NAMALWA (cell line): ENCODE results near the gene PPA2.
"Not testable (repeated sequence)": the region's sequence is repeated elsewhere in the genome, so short reads cannot be mapped to it uniquely, and the experiment has no call there.

ENCODE experiments used
- DNase-seq: peaks from one replicate; pipeline ENCODE4 v3.0.0-alpha.2; 2015; ENCODE audit warnings: low spot score

Gene PPA2

DNA sequence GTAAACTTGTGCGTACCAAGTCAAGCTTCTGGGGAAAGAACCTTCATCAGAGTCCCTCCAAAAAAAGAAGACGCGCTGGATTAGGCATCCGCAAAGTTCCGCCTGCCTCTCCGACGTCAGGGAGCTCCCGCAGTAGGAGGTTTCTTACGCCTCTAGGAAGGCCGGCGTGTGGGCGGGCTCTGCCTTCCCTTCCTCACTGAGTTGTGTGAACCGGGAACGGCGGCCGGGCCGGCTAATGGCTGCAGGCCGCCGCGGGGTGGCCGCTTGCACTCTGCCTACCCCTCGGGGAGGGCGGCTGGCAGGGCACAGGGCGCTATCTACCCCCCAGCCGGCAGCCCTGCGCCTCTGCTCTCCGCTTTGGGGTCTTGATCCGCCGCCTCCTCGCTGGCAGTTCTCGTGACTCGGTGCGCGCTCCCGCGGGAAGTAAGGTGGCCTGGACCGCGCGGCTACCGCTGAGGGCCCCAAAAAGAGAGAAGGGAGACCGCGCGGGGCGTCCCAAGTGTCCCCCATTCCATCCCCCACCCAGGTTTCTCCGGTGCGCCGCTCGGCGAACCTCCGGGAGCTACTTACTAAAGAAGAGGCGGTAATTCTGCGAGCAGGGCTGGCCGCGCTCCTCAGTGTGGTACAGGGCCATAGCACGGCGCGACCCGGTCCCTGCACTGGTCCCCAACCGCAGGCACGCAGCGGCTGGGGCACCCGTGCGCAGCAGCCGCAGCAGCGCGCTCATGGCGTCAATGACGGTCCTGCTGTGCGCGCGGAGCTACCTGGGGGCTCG is at the start of gene PPA2:
Gene PPA2 (minus strand): TSS at position 739 of the 775 bp plus-strand sequence. CDS start 12 bp downstream, at position 727.
- DNase-seq: peak; percentile 91

DNA sequence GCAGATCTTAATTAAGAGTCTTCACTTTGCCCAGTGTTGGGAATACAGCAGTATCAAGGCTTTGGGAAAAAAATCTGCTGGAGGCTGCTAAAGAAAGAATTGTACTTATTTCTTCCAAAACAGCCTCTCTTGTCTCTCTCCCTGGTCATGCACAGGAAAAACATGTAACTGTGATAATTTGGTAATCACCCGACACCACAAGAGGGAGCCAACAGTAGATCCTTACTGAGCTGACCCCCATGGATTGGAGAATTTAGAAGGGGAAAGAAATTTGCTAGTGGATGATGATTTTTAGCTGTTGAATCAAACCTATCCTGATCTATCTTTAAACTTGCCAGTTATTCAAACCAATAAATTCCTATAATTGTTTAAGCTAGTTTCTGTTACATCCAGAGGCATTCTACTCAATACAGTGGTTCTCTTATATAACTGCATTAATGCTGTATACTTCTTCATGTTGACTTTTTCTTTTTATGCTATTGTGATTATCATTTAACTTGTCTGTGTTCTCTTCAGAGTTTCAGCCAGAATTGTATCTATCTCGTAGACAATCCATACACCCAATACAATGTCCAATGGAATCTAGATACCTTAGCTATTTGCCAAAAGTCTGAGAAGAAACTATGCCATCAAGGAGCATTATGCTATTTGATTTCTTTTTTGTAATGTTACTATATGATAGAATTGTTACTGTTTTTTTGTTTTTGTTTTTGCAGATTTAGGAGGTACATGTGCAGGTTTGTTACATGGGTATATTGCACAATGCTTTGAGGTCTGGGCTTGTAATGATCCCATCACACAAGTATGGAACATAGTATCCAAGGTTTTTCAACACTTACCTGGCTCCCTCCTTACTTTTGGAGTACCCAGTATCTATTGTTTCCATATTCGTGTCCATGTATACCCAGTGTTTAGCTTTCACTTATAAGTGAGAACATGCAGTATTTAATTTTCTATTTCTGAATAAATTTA is 47.2 kb upstream of the PPA2 start:
- peak; percentile 76 for DNase-seq

DNA sequence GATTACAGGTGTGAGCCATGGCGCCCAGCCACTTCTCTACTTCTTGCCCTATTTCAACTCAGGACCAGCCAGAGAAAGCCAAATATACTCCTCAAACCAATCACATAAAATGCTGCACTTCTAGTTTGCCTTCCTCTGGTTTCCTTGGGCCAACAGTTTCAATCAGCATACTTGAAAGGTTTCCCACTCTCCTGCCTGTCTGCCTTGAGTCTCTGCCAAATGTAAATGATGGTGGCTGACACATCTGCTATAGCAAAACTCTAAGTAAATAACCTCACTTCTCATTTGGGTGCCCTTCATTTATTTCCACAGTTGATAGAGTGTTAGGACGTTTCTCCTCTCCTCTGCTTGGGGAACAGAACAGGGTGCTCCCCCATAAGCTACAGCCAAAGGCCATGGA is 36.4 kb upstream of the PPA2 start:
- DNase-seq: no peak

DNA sequence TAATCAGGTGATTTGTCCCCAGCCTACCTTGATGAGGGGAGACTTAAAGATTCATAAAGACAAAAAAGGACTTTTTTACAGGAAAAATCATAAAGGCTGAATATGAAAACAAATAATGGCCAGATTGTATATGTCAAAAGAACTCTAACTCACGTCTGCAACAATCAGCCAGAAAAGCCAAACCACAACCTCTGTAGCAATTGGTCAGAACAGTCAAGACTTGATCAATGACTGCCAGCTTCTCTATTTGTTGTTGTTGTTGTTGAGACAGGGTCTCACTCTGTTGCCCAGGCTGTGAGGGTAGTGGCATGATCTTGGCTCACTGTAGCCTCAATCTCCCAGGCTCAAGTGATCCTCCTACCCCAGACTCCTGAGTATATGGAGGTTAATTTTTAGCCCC is 35.9 kb upstream of the PPA2 start:
- no peak for DNase-seq

DNA sequence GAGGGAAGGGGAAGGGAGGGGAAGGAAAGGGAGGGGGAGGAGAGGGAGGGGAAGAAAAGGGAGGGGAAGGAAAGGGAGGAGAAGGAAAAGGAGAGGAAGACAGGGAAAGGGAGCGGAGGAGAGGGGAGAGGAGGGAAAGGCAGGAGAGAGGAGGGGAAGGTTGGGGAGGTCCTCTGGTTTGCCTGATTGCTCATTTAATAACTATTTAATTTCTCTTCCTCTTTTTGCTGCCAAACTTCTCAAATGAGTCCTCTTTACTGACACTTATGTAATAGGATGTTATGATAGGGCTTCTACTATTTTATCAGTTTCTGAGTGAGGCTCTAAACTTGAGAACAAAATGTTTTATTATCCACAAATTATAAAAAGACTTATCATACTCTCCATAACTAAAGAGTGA is 35.4 kb upstream of the PPA2 start:
- peak; percentile 26 for DNase-seq

DNA sequence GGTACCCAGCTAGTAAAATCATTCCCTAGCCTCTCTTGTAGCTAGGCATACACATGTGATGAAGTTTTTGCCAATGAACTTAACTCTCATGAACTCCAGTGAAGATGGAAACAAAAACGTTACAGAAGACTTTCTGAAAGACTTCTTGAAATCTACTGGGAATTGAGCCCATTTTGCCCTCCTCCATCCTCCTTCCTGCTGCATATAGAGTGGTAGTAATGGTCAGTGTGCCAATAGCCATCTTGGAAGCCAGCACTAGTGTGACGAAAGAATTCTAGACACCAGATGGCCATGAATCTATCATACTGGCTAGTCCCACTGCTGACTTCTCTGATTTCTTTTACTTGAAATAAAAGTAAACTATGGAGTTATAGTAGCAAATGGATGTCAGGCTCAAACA is 30.9 kb upstream of the PPA2 start:
- no peak for DNase-seq

DNA sequence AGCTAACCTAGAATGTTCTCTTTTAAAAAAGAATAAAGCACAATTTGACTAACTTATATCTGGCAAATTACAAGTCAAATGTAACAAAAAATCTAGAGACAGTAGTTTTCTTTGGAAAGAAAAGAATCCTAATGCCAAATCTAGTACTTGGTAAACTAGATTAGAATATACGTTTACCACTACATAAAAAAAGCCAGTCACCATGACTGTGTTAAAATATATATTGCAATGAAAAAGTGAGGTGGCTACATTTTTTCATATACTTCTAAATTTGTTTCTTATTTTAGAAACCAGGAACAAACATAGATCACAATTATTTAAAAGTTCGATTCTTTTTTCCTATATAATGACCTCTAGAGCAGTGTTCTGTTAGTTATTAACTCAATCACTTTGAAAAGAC is 29.6 kb upstream of the PPA2 start:
- DNase-seq: no peak

DNA sequence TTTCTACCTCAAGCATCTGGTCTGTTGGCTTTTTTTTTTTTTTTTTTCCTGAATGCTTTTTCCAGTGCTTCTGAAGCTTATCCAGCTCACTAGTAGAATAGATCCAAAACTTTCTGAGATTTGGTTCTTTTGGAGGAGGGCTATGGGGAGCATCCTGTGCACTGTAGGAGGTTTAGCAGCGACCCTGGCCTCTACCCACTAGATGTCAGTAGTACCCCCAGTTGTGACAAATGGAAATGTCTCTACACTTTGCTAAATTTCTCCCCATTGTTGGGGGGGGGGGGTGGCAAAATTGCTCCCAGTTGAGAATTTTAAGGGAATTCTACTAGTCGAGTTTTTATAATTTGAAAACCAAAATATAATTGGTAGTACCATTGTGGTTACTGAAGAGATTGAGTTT is 23.0 kb upstream of the PPA2 start:
- DNase-seq: peak; percentile 28

DNA sequence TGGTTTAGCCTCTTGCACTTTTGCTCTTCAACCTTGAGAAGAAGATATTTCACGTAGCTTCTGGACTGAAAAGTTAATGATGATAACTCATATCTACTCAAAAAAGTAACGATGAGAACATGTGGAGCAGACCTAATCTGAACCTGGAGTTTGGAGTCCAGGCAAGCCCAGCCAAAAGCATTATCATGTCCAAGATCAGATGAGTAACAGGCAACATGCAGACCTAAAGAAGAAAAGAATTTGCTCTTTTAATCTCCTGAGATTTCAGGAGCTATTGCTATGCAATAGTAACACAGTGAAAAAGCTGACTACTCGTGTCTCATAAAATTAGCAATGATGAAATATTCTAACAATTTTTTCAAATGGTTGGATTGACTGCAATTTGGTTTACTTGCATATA is 21.8 kb upstream of the PPA2 start:
- no peak for DNase-seq

DNA sequence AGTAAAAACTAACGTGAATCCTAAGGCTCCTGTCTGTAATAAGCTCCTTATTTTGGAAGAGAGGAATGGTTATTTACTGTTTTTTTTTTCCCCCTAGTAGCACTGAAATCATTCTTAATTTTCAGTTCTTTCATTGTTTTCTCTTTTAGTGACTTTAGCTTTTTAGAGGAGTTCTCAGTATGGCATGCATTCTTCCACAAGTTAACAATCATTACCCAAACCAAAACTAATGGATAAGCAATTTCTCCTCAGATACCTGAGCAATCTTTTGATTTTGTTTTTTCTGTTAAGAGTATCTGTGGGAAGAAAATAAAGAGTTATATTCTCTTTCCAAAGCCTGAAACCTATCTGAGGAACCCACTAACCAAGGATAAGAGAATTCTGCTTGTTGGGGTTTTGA is 16.7 kb upstream of the PPA2 start:
- DNase-seq: no peak

DNA sequence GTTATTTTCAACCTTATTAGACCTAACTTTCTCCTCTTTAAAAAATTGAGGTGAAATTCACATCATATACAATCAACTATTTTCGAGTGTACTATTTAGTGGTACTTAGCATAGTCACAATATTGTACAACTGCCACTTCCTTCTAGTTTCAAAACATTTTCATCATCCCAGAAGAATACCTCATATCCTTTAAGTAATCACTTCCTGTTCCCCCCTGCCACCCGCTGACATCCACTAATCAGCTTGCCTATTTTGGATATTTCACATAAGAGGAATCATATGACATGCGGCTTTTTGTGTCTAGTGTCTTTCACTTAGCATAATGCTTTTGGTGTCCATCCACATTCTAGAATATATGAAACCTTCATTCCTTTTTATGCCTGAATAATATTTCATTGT is 10.0 kb upstream of the PPA2 start:
- DNase-seq: no peak

DNA sequence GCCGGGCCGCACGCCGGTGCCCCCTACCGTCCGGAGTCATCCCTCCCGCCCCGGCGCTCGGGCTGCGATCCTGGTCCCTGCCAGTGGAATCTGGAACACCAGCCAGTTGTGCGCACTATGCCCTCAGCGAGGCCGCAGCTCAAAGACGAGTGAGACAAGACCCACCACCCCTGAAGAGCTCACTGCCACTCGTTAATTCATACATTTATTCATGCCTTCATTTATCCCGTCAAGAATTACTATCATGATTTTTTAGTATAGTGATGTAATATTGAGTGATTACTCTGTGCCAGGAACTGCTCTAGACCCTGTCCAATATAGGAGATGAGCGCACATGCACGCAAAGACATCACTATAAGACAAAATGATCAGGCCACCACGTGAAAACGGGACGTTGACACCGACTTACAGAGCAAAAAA is 247 bp upstream of the PPA2 start:
- DNase-seq: no peak

DNA sequence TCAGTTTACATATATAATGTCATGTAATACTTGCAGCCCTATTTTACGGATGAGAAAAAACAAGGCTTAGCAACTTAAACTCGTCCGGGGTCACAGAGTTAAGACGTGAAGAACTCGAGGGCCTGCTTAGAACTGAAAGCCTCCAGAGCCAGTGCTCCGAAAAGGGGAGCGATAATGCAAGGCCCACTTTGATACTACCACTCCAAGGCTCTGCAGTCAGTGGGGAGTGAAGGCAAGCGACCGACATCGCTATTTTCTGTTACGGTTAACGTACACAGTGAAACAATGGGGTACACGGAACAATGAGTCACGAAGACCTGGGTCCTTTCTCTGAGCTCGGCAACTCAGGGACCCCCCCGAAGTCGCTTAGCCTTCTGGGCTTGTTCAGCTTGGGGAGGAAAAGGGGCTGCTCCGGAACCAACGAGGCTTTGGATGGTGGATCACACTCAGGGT is 965 bp downstream of the PPA2 start:
- no peak for DNase-seq

DNA sequence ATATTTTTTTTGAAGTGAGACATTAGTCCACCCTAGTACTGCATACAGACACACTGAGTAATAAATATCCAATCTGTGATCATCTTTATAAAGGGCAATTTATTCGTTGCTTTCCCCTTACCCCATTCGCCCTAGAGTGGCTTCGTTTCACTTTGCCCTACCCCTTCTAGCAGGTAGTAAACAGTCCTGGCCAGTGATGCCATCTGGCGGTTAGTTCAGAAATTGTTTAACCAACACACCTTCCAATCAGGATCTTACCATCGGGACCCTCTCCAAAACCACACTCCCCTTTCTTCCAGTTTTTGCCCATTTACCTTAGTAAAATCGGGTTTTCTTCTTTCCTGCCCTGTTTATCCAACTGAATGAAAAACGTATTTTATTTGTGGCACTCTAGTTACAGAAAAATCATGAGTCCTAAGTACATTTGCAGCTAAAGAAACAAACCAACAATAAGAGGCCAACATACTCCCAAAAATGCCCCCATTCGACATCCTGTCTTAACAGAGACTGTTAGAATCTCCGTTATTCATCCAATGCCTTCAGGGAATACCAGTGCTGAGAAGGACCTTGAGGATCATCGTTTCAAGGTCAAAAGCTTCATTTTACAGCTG is 2.2 kb downstream of the PPA2 start:
- DNase-seq: peak; percentile 89

DNA sequence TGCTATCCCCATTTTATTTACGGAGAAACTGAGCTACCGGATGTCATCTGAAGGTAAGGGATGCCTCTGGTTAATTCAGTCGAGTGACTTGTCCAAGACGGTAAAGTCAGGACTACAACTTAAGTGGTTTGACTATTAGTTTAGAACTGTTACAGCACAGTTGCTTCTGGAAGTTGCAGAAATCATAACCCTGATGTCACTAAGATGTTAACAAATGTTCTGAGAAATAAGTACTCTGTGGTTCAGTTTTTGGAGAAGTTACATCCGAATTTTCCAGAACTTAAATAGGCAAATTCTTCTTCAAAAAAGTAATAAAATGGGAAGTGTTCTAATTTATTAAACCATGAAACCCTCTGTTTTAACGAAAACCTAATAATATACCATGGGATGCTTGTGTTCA is 3.1 kb downstream of the PPA2 start:
- no peak for DNase-seq

DNA sequence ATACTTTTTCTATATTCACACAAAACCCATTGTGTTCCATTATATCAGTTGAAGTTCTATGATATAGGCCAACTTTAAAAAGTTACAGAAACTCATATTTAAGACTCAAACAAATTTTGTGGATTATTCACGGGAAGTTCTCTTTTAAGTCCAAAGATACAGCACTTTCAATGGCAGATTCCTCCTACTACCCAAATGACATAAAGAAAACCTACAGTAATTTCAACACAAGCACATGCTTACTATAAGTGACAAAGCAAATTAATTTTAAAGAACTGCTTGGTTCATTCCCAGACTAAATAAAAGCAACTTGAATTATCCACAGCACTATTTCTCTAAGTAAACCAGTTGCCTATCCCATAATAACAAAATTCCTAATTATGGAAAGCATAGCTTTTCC is 4.1 kb downstream of the PPA2 start:
- no peak for DNase-seq

DNA sequence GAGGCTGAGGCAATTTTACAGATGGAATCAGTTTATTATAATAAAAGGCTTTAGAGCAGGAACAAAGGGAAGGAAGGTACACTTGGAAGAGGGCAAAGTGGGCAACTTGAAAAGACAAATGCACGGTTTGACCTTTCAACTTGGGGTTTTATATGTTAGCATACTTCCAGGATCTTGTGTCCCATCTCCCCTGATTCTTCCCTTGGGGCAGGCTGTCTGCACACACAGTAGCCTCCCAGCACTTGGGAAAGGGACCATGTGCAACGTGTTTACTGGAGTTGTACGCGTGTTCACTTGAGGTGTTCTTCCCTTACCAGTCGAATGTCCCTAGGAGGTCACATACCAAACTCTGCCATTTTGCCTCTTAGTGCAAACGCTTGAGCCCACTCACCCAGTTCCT is 7.3 kb downstream of the PPA2 start:
- DNase-seq: no peak

DNA sequence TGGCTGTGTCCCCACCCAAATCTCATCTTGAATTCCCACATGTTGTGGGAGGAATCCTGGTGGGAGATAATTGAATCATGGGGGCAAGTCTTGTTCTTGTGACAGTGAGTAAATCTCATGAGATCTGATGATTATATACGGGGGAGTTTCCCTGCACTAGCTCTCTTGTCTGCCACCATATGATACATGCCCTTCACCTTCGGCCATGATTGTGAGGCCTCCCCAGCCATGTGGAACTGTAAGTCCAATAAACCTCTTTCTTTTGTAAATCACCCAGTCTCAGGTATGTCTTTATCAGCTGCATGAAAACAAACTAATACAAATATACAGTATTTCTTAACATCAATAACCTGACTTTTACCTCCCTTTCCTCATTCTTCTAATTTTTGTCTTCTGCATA is 9.3 kb downstream of the PPA2 start:
- not testable (repeated sequence) for DNase-seq

DNA sequence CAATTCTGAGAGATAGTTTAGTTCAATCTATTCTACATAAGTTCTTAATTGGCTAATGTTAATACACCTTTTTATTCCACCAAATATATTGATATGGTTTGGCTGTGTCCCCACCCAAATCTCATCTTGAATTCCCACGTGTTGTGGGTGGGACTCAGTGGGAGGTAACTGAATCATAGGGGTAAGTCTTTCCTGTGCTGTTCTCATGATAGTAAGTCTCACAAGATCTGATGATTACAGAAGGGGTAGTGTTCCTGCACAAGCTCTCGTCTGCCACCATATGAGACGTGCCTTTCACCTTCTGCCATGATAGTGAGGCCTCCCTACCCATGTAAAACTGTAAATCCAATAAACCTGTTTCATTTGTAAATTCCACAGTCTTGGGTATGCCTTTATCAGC is 11.3 kb downstream of the PPA2 start:
- no peak for DNase-seq

DNA sequence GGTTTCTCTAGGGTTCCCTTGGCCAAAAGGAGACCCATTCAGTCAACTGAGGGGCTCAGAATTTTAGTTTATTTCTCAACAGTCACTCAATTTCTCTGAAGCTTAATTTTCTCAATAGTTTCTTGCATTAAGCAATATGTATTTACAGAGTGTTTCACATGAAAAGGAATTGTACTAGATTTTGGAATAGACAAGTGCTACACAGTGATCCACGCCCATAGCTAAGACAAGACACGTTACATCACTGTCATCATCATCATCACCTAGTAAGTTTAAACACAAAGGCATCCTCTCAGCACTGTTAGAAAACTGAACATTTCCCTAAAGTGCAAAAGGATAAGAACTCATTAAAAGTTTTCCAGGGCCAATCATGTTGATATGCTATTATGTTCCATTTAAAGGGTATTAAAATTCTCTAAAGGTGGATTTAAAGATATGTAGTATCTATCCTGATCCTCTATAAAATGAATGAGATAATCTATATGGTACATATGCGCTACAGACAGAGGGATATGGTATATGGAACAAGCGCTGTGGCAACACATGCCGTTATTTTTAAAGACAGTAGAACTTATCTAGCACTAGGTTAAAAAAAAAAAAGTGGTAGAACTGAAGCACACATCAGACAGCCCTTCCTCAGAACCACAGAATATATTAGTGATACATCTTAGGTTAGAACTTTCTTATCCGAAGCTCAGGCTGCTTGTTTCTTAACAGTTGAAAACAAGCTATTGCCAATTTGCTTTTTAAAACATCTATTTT is 12.1 kb downstream of the PPA2 start:
- no peak for DNase-seq

DNA sequence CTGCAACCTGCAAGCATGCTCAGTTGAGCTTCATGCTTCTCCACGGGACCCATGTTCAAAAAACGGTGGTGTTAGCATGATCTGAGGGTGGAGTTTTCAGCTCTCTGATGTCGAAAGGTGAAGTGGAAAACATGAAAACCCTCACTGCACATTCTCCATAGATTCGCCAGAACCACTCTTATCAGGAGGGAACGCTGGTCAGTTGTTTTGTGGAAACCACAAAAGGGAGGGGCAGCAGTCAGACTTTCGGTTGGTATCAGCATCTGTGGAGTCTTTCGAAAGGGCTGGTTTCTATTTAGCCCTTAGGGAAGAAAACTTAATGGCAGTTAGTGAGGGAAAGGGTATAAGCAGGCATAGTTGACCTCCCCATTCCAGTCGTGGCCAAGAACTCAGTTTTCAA is 12.6 kb downstream of the PPA2 start:
- no peak for DNase-seq

DNA sequence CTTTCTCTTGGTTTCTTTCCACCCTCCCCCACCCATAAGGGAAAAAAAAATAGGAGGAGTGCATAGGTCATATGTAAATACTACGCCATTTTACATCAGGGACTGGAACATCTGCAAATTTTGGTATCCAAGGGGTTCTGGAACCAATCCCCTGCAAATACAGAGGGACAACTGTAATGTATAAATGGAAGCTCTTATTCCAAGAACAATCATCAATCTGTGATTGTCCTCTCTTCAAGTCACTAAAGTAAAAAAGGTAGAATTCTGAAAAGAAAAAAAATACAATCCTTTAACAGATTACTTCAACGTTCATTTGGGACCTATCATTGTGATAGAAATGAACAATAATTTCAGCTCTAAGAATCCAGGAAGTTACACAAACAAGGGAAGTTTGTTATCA is 13.6 kb downstream of the PPA2 start:
- DNase-seq: no peak
